Epithelial cell of proximal tubule (primary cell): ENCODE results near the gene ZSWIM6. TPM values are rescaled to one million over a fixed set of nuclear protein-coding genes. Genes with fewer than 3 reads are reported as not detected.

Experiments
- DNase-seq: peaks from one replicate; pipeline ENCODE4 v3.0.0-alpha.2; 2011; ENCODE audit warnings: low read depth
- H3K4me3 ChIP-seq: 2 replicates; pipeline ENCODE4 v1.5.1; 2011; ENCODE audit warnings: low read depth, mild to moderate bottlenecking, low read length
- CTCF ChIP-seq: conservative IDR thresholded peaks from 2 replicates; pipeline ENCODE4 v1.5.1; 2012; ENCODE audit warnings: low read depth, mild to moderate bottlenecking, low read length
- total RNA-seq: library from RNA; depleted of rRNA; stranded (reverse); fragments of >200 nt; gene quantifications from 2 replicates; pipeline ENCODE4 v1.2.3, GENCODE V29; 2015

The ZSWIM6 gene
- total RNA-seq, 1 donor from 2014 or later: 8.2 TPM

GRCh38 chr5:61311836-61312808 lies 19.9 kb upstream of the ZSWIM6 start:
- H3K4me3 ChIP-seq: no peak overlapping the region
- DNase-seq: peak; percentile 91
- TF ChIP-seq CTCF: no peak

- TF ChIP-seq CTCF: no peak
- H3K4me3 ChIP-seq: no peak overlapping the region
- no peak for DNase-seq
Observed at GRCh38 chr5:61313960-61314681, 17.9 kb upstream of the ZSWIM6 start.

GRCh38 chr5:61318376-61318775 lies 13.7 kb upstream of the ZSWIM6 start:
- DNase-seq: no peak
- no peak for TF ChIP-seq CTCF
- H3K4me3 ChIP-seq: no peak overlapping the region

- TF ChIP-seq CTCF: no peak
- H3K4me3 ChIP-seq: no peak overlapping the region
- no peak for DNase-seq
Observed at GRCh38 chr5:61319388-61320146, 12.5 kb upstream of the ZSWIM6 start.

- no peak overlapping the region for H3K4me3 ChIP-seq
- TF ChIP-seq CTCF: no peak
- no peak for DNase-seq
Observed at GRCh38 chr5:61320860-61321259, 11.2 kb upstream of the ZSWIM6 start.

GRCh38 chr5:61321669-61322068 lies 10.4 kb upstream of the ZSWIM6 start:
- no peak for DNase-seq
- TF ChIP-seq CTCF: no peak
- no peak overlapping the region for H3K4me3 ChIP-seq
